Hindlimb muscle (tissue), 1 donor: ENCODE results near the gene WNT16. TPM values are rescaled to one million over a fixed set of nuclear protein-coding genes. Genes with fewer than 3 reads are reported as not detected.

Experiments used
- DNase-seq: peaks from one replicate; pipeline ENCODE4 v3.0.0-alpha.2; 2013
- polyA plus RNA-seq: library from polyadenylated mRNA; unstranded; fragments of 120-200 nt; gene quantifications from one replicate; pipeline ENCODE4 v1.2.1, GENCODE V29; 2013; ENCODE audit not compliant: insufficient read length

Gene WNT16
- polyA plus RNA-seq, 1 donor: 0.32 TPM

DNA sequence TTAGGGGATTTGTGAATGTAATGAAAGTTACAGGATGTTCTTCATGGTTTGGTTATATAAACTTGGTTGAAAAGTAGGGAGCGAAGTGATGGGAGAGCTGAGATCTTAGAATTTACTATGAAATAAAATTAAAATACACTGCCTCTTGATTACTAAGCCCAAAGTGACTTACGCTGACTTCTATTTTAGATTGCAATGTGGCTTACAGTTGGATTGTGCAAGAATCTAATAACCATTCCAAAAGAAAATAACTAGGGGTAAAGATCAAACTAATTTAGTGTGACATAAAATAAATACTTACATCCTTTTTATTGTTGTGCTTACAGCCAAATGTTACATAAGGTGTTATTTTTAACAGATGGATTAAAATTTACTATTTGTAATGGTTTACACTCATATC is 15.3 kb downstream of the WNT16 start:
- no peak for DNase-seq

DNA sequence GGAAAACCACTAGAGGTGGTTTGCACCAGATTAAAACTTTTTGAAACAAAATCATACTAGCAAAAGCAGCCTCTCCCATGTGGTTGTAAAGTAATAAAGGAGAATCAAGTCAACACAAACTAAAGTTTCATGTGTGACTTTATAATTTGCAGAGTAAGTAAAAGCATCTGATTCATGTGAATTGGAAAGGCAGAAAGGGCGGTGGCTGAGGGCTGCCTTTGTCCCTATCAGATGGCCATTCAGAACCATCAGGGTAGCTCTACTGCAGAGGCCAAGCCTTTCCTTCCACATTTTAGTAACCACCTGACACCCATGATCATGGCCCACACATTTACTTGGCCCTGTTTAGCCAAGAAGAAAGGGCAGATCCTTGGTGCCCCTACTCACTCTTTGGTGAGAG is 15.7 kb downstream of the WNT16 start:
- no peak for DNase-seq

DNA sequence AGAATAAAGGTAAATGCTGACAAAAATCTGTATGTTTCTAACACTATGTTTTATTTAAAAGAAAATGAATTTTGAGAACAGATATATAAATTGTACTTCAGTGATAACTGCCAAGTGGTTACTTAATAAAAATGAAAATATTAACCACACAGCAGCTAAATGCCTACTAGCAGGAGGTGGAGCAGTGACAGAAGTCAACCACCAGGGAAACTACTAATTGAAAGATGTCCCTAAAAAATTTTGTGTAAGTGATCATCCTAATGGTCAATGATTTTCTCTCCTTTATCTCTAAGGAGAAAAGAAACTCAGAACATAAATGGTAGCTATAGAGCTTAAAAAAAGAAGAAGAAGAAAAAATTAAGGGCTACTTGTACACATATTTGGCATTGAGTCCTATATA is 22.9 kb downstream of the WNT16 start:
- DNase-seq: no peak

DNA sequence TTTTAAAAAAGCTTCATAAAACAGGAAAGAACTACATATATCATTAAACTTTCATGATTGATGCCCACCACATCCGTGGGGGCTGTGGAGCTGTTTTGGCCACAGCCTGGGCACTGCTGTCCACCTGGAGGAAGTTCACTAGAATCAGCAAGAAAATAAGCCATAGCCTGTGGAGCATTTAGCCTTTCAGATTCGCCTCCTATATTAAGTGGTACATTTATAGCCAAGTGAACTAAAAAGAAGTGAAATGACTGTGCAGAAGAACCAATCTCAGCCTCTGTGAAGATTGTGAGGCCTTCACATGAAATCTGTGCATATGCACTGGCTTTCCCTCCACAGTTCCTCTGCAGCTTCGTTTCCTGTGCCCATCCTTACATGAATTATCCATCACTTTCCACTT is 23.5 kb downstream of the WNT16 start:
- DNase-seq: no peak

DNA sequence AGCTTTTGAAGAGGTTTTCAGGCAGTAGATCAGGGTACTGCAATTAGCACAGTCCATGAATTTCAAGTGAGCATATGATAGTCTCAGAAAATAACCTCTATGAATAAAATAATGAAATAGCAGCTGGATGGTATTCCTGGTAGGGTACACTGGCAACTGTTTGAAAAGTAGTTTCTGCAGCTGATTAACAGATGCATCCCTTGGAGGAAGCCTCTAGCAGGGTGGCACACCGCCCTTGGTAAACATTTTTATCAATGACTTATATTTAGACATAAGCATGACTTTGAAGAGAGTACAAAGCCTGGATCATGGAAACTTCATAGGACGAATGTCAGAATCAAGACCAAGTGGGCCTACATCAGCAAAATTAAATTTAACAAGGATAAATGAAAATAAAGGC is 26.8 kb downstream of the WNT16 start:
- no peak for DNase-seq

DNA sequence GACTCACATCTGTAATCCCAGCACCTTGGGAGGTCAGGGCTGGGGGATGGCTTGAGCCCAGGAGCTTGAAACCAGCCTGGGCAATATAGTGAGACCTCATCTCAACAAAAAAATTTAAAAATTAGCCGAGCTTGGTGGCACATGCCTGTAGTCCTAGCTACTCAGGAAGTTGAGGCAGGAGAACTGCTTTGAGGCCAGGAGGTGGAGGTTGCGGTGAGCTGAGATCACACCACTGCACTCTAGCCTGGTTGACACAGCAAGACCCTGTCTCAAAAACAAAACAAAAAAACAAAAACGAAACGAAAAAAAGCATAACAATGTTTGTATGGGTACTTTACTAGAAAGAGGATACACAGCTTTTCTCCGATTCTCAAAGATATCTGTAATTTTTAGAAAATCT is 31.8 kb downstream of the WNT16 start:
- DNase-seq: no peak

DNA sequence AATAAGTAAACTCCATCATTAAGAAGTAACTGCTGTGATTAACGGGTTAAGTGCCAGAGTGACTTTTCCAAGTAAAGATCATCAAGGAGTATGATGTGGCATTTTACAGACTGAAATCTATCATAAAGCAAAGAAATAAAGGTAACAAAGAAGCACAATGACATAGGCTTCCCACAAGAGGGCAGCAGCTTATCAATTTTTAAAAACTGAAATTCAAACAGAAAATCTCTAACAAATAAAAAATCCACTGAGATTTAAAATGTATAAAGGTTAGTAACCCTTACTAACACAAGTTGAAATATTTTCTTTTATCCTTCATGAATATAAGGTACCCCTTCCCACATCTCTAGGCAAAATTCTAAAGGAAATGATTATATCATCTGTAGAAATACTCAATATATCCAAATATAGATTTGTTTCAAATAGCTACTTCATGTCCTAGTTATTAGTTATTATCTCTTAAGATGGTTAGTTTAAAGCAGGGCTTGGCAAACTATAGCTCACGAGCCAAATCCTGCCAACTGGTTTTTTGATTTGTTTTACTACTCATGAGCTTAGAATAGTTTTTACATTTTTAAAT is 38.1 kb downstream of the WNT16 start:
- DNase-seq: peak; percentile 43

DNA sequence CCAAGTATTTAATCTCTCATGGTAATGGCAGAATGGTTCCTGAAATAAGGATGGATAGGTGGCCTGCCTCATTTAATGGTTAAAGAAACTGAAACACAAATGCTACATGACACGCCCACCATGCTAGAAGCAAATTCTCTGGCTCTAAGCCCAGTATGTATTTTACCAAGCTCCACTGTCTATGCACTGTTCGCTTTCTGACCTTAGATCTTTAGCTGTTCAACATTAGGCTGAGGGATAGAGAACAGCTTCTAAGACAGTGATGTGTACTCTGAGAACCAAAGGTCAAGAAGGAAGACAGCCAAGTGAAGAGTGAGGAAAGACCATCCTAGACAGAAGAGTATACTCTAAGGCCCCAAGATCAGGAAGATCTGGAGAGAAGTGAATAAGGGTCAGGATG is 40.7 kb downstream of the WNT16 start:
- no peak for DNase-seq

DNA sequence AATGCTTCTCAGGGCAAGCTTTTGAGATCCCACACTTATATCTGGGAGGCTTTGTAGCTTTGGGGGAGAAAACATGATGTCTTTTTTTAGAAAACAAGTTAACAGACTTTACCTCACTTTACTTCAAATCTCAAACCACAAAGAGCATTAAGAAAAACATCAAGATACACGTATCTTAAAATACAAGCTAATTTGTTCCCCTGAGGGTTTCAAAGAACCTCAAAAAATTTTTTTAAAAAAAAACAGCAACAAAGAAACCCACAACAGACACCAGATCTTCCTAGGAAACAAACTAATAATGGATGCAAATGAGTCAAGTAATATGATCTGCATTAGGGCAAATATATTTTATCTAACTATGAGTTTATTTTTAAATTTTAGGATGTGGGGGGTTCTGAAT is 42.6 kb downstream of the WNT16 start:
- no peak for DNase-seq

DNA sequence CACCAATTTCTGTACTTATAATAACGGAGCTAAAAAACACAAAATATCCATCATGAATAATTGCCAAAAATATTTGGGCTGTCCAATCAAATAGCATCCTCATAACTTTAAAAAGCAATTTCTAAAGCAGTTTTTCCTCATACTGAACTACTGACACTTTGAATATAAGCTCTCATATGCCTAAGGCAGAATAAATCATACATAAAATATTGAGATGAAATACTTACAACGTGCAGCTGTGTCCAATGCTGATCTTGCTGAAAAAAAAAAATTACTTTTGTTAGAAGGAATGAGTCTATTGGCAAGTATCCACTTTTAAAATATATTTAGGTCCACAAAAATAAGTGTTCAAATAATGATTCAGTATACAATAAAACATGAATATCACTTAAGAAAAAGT is 43.1 kb downstream of the WNT16 start:
- no peak for DNase-seq

DNA sequence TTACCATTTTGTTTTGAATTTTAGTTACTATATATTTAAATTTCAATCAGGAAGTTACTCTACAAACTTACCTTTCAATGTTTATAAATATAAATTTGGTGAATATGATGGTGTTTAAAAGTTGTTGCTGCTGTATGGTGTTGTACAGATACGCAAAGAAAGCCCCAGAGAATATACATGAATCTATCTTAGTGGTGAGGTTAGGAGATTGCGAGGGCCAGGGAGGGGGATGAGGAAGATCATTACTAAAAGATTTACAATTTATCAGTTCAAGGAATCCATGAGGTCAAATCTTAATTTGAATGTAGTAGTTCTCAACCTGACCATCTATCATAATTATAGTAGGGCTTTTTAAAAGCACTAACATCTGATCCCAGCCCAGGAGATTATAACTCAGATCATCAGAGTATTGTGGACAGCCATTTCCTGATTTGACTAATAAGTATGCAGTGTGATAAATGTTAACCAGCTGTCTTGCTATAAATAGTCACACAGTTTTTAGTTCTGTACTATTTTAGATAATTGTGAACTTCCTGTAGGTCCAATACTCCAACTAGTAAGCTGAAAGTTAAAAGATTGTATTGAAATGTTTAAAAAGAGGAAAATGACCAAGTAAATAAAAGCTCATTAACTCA is 43.7 kb downstream of the WNT16 start:
- no peak for DNase-seq

DNA sequence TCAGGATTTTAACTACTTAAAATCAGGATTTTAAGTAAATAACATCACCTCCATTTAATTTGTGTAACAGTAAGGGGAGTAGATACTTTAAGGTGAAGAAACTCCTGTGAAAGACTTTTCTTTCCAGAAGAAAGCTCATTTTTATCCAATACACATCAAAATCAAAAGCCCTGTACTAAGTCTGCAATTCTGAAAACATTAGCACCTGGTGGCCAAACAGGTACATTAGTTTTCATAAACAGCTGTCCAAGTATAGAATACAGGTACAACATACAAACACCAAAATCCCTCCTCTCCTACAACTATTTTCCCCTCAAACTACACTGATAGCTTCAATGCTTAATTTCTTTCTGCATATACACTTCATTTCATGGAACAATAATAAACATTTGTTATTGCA is 44.4 kb downstream of the WNT16 start:
- DNase-seq: no peak

DNA sequence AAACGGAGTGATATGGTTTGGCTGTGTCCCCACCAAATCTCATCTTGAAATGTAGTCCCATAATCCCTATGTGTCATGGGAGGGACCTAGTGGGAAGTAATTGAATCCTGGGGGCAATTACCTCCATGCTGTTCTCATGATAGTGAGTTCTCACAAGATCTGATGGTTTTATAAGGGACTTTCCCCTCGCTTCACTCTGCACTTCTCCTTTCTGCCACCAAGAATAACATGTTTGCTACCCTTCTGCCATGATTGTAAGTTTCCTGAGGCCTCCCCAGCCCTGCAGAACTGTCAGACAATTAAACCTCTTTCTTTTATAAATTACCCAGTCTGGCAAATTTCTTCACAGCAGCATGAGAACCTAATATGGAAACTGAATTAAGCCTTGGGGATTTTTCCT is 48.2 kb downstream of the WNT16 start:
- no peak for DNase-seq

DNA sequence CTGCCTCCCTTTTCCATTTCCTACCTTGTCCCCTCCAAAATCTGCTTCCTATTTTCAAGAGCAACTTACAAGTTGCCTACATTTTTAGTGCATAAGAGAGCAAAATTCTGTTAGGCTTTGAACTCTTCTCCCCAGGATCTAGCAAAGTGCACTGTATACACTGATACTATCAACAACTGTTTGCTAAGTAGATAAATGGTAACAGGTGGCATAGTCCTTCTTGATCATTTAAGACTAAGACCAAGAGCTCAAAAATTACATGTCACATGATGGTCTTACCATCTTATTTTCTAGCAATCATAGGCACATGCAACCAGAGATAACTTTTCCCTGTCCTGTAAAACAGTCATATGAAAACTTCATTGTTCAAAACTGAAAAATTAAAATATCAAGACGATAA is 51.1 kb downstream of the WNT16 start:
- DNase-seq: no peak

DNA sequence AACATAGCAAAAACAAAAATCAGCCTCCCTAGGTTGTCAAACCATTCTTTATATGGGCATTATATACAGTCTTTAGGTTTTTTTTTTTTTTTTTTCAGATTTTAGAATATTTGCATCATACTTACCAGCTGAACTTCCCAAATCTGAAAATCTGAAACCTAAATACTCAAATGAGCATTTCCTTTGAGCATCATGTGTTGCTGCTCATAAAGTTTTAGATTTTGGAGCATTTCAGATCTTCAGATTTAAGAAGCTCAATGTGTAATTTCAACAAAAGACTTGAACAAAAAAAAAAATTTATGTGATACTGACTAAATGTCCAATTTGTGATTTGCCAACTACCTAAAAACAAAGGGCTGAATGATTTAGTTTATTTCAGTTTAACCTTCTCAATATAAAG is 53.7 kb downstream of the WNT16 start:
- no peak for DNase-seq

DNA sequence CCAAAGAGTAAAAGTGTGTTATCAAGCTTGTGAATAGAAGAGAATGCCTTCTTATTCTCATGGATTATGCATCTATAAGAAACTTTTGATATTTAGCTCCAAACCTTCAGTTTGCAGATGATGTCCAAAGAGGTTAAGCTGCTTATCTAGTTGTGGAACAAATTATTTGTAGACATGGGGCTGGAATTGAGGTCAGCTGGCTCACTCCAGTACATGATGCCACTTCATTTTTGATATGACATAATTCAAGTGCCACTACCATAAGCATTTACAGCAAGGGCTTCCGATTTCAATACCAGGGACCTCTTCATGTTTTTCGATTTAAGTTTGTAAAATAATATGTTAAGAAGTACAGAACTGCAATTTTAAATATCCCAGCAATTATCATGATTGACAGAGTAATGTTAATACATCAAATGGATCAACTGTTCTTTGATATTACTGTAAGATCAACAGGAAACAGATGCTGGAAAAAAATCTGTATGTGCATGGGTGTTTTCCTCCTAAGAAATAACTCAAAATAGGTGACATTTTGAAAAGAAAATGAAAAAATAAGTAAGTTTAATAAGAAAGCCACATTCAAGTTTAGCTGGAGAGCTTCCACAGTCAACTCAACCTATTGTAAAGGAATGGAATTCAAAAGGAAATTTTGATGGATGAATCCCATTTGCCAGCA is 54.6 kb downstream of the WNT16 start:
- no peak for DNase-seq

DNA sequence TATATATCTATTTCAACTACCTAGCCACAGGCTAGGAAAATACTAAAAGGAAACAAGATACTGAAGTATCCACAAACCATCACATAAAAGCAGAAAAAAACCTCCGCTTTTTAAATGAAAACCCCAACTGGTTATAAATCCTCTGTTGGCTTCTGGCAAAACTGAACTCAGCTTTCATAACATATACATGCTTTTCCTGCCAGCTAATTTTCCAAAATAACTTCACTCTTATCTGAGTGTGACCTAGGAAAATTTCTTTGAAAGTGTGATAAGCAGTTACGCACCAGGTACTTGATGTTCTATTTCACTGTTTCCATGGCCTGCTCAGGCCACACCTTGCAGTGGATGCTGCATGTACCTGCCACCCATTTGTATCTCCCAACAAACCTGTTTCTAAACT is 55.5 kb downstream of the WNT16 start:
- no peak for DNase-seq

DNA sequence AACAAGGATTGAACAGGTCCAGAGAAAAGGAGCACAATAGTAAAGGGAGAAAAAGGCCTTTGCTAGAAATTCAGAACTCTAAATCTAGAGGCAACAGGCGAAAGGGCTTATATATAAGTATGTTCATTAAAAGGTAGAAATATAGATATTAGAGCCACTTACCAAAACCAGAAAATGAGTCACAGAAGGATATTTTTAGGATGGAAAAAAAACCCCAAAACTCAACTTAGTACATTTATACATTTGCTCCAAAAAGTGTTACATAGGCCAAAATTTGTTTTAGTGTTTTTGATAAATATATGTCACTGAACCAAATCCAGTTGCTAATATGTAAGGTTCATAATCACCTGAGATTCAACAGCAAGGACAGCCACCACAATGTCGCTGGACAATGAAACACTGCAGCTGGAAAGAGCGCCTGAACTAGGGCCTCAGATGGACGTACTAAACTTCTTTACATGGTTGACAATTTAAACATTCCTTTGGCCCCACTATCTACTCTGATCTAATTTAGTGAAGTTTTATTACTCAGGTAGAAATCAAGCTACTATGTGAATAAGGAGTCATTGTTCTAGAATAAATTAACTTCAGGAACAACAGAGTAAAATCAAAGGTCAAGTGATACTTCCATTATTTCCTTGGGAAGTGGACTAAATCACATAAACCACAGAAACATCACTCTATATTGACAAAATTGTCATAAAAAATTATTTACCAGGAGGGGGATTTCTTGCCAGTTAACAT is 56.4 kb downstream of the WNT16 start:
- DNase-seq: no peak

DNA sequence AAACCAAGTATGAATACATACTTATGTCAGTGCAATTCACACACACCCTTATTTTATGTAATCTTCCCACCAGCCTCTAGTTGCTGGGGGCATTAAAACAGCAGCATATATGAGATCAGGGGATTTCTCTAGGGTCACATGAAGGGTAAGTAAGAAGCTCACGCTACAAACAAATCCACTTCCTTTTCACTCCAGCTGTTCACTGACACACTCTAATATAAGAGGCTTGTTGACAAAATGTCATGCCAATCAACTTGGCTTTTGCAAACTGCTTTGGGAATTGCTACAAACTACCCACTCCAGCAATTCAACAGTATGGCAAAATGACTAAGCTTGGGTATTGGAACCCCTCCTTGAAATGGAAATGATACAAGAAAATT is 57.0 kb downstream of the WNT16 start:
- DNase-seq: no peak

DNA sequence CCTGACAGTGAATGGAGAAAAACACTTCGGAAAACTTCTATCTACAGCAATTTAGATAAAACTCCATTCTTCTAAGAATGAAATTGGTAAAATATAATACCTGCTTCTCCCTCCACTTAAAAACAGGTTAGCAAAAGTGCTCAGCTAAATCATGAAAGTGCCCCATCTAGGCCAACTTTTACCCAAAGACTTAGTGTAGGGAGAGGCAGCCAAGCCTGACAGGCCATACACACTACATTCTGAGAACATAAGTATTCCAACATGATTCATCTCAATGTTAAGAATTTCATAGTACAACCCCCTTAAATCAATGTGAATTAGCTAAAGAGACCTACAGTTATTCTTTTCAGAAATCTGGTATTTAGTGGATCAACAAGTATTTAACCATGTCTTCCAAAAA is 60.1 kb downstream of the WNT16 start:
- DNase-seq: no peak

DNA sequence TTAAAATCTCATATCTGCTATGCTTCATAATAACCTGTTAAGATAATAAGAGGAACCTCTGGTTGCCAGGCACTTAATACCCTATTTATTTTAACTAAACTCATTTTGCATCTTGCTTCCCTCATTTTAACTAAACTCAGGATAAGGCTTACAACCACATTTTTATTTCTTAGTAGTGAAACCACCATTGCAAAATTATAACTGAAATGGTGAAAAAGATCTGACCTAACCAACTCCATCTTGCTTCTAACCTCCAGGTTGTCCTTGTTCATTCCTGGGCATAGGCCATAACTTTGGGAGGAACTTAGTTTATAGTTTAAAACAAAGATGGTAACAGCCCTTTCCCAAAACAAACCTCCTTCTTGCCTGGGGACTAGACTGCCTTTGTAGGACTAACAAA is 61.3 kb downstream of the WNT16 start:
- no peak for DNase-seq

DNA sequence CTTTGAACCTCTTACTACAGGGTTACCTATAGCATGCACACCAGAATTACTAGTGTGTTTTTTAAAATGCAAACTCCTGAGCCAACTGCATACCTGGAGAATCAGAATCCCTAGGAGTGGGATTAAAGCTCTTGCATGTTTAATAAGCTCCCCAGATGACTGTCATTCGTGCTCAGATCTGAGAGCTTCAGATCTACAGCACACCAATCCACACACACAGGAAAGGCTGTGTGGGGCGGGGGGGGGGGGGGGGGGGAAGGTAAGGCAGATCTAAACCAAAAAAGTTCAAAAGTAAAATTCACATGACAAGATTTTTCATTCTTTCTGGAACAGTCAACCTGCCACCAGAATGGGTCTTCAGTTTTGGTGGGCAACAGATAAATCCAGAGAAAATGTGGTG is 61.8 kb downstream of the WNT16 start:
- DNase-seq: no peak
